Nephron (organoid): ENCODE measurements around the gene LENEP.
"Not testable (repeated sequence)": the region's sequence is repeated elsewhere in the genome, so short reads cannot be mapped to it uniquely, and the experiment has no call there.

Experiments used
- H3K27ac Mint-ChIP-seq, 3 experiments: 2 replicates each; pipeline ENCODE4 v1.8.0; 2020; ENCODE audit warnings: mixed read lengths in 3 of 3, mild to moderate bottlenecking in 2 of 3, moderate library complexity in 1 of 3
- H3K27me3 Mint-ChIP-seq: 2 replicates; pipeline ENCODE4 v1.8.0; 2021; ENCODE audit warnings: low read depth, mild to moderate bottlenecking, moderate library complexity, mixed read lengths
- H3K36me3 Mint-ChIP-seq: 2 replicates; pipeline ENCODE4 v1.8.0; 2020; ENCODE audit warnings: low read depth, mixed read lengths
- H3K4me1 Mint-ChIP-seq: 2 replicates; pipeline ENCODE4 v1.8.0; 2020; ENCODE audit warnings: mixed read lengths
- H3K4me3 Mint-ChIP-seq, 3 experiments: 2 replicates each; pipeline ENCODE4 v1.8.0; 2020; ENCODE audit warnings: mild to moderate bottlenecking in 3 of 3, mixed read lengths in 3 of 3, moderate library complexity in 2 of 3
- H3K9me3 Mint-ChIP-seq: 2 replicates; pipeline ENCODE4 v1.8.0; 2020; ENCODE audit warnings: mixed read lengths
- CTCF ChIP-seq, 3 experiments: fragments of 200-600 bp; sonication (generic); IDR thresholded peaks; one replicate each; pipeline ENCODE4 v1.5.0; 2021; ENCODE audit warnings: antibody characterized with exemption in 3 of 3; ENCODE audit not compliant: unreplicated experiment in 3 of 3

LENEP gene

GRCh38 chr1:154982897-154983648 lies 10.3 kb upstream of the LENEP start, which contains the start of gene FLAD1:
FLAD1 (plus strand) TSS chr1:154983344; CDS start chr1:154983695, 351 bp downstream.
- Mint-ChIP-seq H3K9me3 (no peaks in the 10 kb centered on the region), H3K27me3 (no peaks in the 10 kb centered on the region), H3K4me3 (no peak within 1 kb of the TSS), H3K36me3 (peaks cover 15% of the 10 kb centered on the region), H3K27ac (peak within 1 kb of the TSS in 2 of 3 experiments; percentile 49 to 65), H3K4me1 (peaks cover 4% of the 10 kb centered on the region)
- no peak for TF ChIP-seq CTCF (IDR thresholded peaks at IDR 0.05; ENCODE audit: unreplicated experiment in 3 of 3)

- no peaks in the 10 kb centered on the region for H3K27me3 Mint-ChIP-seq
- no peak overlapping the region for H3K4me3 Mint-ChIP-seq
- no peak for TF ChIP-seq CTCF (IDR thresholded peaks at IDR 0.05; ENCODE audit: unreplicated experiment in 3 of 3)
- H3K36me3 Mint-ChIP-seq, result peaks cover 22% of the 10 kb centered on the region
- H3K4me1 Mint-ChIP-seq, result peaks cover 6% of the 10 kb centered on the region
- H3K9me3 Mint-ChIP-seq, result no peaks in the 10 kb centered on the region
- H3K27ac Mint-ChIP-seq, result peak overlapping the region in 2 of 3 experiments; percentile 49 to 65
Measured at GRCh38 chr1:154983776-154984466, 9.5 kb upstream of the LENEP start.

- peaks cover 17% of the 10 kb centered on the region for H3K36me3 Mint-ChIP-seq
- H3K27me3 Mint-ChIP-seq, result not testable (repeated sequence)
Measured at GRCh38 chr1:154986736-154987135, 6.7 kb upstream of the LENEP start.

GRCh38 chr1:154987326-154987725 lies 6.1 kb upstream of the LENEP start:
- Mint-ChIP-seq H3K36me3 (peaks cover 17% of the 10 kb centered on the region), H3K4me3 (no peak overlapping the region), H3K9me3 (no peaks in the 10 kb centered on the region), H3K4me1 (peaks cover 9% of the 10 kb centered on the region), H3K27ac (no peak overlapping the region), H3K27me3 (no peaks in the 10 kb centered on the region)
- no peak for TF ChIP-seq CTCF (IDR thresholded peaks at IDR 0.05; ENCODE audit: unreplicated experiment in 3 of 3)

More at GRCh38 chr1:154986736-154987135, 6.7 kb upstream of the LENEP start:
- H3K27ac Mint-ChIP-seq, H3K4me1 Mint-ChIP-seq, H3K9me3 Mint-ChIP-seq, H3K4me3 Mint-ChIP-seq: not testable (repeated sequence)

GRCh38 chr1:154988058-154988954 lies 5.1 kb upstream of the LENEP start:
- H3K27me3 Mint-ChIP-seq, result no peaks in the 10 kb centered on the region
- H3K36me3 Mint-ChIP-seq, result peaks cover 17% of the 10 kb centered on the region
- H3K4me3 Mint-ChIP-seq, result peak overlapping the region in 1 of 3 experiments; percentile 28
- H3K4me1 Mint-ChIP-seq, result peaks cover 9% of the 10 kb centered on the region
- no peak for TF ChIP-seq CTCF (IDR thresholded peaks at IDR 0.05; ENCODE audit: unreplicated experiment in 3 of 3)
- no peaks in the 10 kb centered on the region for H3K9me3 Mint-ChIP-seq
- no peak overlapping the region for H3K27ac Mint-ChIP-seq
